IMR-90 (cell line): ENCODE data around the gene CITED2. TPM values are rescaled to one million over a fixed set of nuclear protein-coding genes. Genes with fewer than 3 reads are reported as not detected.

ENCODE experiments used
- ATAC-seq: fragments of 200-7000 bp; cut with Tn5 transposase; 2 replicates; pipeline ENCODE4 v1.9.1; 2020; ENCODE audit warnings: low read depth, mild to moderate bottlenecking, moderate library complexity
- BruUV-seq: library from RNA; stranded (reverse); fragments of 400-500 nt; replicated peaks from 2 replicates; lab custom pipeline; 2021; lab: Mats Ljungman, UMichigan
- CTCF ChIA-PET: fragments of 300-600 bp; formaldehyde crosslinking; extraction: SDS; loops from one replicate; lab custom pipeline; 2021; ENCODE audit warnings: antibody characterized with exemption; lab: Yijun Ruan, JAX
- POLR2A ChIA-PET: fragments of 300-600 bp; sonication (Branson Sonifier 250); formaldehyde crosslinking; loops from one replicate; lab custom pipeline; 2022; ENCODE audit warnings: antibody characterized with exemption; ENCODE audit not compliant: unreplicated experiment; lab: Charles Lee
- DNase-seq: peaks from one replicate; pipeline ENCODE4 v3.0.0; 2013
- H2AFZ ChIP-seq: replicated peaks from 2 replicates; pipeline ENCODE3; 2013; ENCODE audit warnings: low read length, mild to moderate bottlenecking; ENCODE audit not compliant: poor library complexity
- H2AK5ac ChIP-seq: 2 replicates; pipeline ENCODE4 v1.6.1; 2013; ENCODE audit warnings: low read depth, low read length, inconsistent platforms
- H2AK9ac ChIP-seq: replicated peaks from 2 replicates; pipeline ENCODE3; 2013; ENCODE audit warnings: mild to moderate bottlenecking, low read depth, low read length, moderate library complexity; ENCODE audit not compliant: poor library complexity
- H2BK120ac ChIP-seq: 2 replicates; pipeline ENCODE4 v1.6.1; 2013; ENCODE audit warnings: low read depth, low read length, inconsistent platforms
- H2BK15ac ChIP-seq: 3 replicates; pipeline ENCODE4 v1.6.1; 2013; ENCODE audit warnings: low read depth, low read length, inconsistent platforms
- H2BK20ac ChIP-seq: 2 replicates; pipeline ENCODE4 v1.6.1; 2013; ENCODE audit warnings: low read depth, mild to moderate bottlenecking, inconsistent platforms, low read length, moderate library complexity
- H2BK5ac ChIP-seq: 2 replicates; pipeline ENCODE4 v1.6.1; 2013; ENCODE audit warnings: mild to moderate bottlenecking, low read depth, low read length, inconsistent platforms; ENCODE audit not compliant: poor library complexity, severe bottlenecking
- H3K14ac ChIP-seq: replicated peaks from 2 replicates; pipeline ENCODE4 v1.6.1; 2013; ENCODE audit warnings: low read depth, low read length, inconsistent platforms
- H3K18ac ChIP-seq: 2 replicates; pipeline ENCODE4 v1.6.1; 2013; ENCODE audit warnings: low read depth, low read length, control low read depth
- H3K23ac ChIP-seq: 2 replicates; pipeline ENCODE4 v1.6.1; 2013; ENCODE audit warnings: low read depth, low read length, inconsistent platforms
- H3K27ac ChIP-seq: 2 replicates; pipeline ENCODE4 v1.5.1; 2013; ENCODE audit warnings: mild to moderate bottlenecking, control low read depth, low read length; ENCODE audit not compliant: insufficient read depth
- H3K27me3 ChIP-seq: 2 replicates; pipeline ENCODE4 v1.6.1; 2013; ENCODE audit warnings: low read length; ENCODE audit not compliant: control insufficient read depth, insufficient read depth
- H3K36me3 ChIP-seq: 2 replicates; pipeline ENCODE4 v1.6.1; 2013; ENCODE audit warnings: low read length, mixed read lengths; ENCODE audit not compliant: control insufficient read depth, insufficient read depth
- H3K4ac ChIP-seq: 2 replicates; pipeline ENCODE4 v1.6.1; 2013; ENCODE audit warnings: low read depth, low read length, inconsistent platforms
- H3K4me1 ChIP-seq: 2 replicates; pipeline ENCODE4 v1.6.1; 2013; ENCODE audit warnings: low read length, mixed read lengths; ENCODE audit not compliant: control insufficient read depth, insufficient read depth
- H3K4me2 ChIP-seq: 2 replicates; pipeline ENCODE4 v1.6.1; 2013; ENCODE audit warnings: low read depth, mild to moderate bottlenecking, control low read depth, low read length, moderate library complexity
- H3K4me3 ChIP-seq: 2 replicates; pipeline ENCODE4 v1.5.1; 2013; ENCODE audit warnings: low read depth, mild to moderate bottlenecking, control low read depth, low read length, moderate library complexity; ENCODE audit not compliant: insufficient read depth
- H3K56ac ChIP-seq: 2 replicates; pipeline ENCODE4 v1.6.1; 2013; ENCODE audit warnings: low read length, inconsistent platforms; ENCODE audit not compliant: insufficient read depth; ENCODE audit errors: extremely low read depth
- H3K79me1 ChIP-seq, 2 experiments: 2 replicates each; pipeline ENCODE4 v1.6.1; 2013; ENCODE audit warnings: low read length in 2 of 2, inconsistent platforms in 1 of 2, low read depth in 1 of 2
- H3K9ac ChIP-seq: 2 replicates; pipeline ENCODE4 v1.6.1; 2013; ENCODE audit warnings: low read depth, low read length, control low read depth
- H3K9me1 ChIP-seq: 2 replicates; pipeline ENCODE4 v1.6.1; 2013; ENCODE audit warnings: low read length, inconsistent platforms; ENCODE audit not compliant: insufficient read depth
- H3K9me3 ChIP-seq: 2 replicates; pipeline ENCODE4 v1.6.1; 2013; ENCODE audit warnings: low read length; ENCODE audit not compliant: control insufficient read depth, insufficient read depth
- H4K20me1 ChIP-seq: 2 replicates; pipeline ENCODE4 v1.6.1; 2013; ENCODE audit warnings: low read length, inconsistent platforms; ENCODE audit not compliant: insufficient read depth
- H4K5ac ChIP-seq: 2 replicates; pipeline ENCODE4 v1.6.1; 2013; ENCODE audit warnings: mild to moderate bottlenecking, low read depth, low read length, control low read depth
- H4K8ac ChIP-seq, 2 experiments: 2 replicates each; pipeline ENCODE4 v1.6.1; 2013; ENCODE audit warnings: low read depth in 2 of 2, low read length in 2 of 2, control low read depth in 1 of 2, inconsistent platforms in 1 of 2
- H4K91ac ChIP-seq: 2 replicates; pipeline ENCODE4 v1.6.1; 2013; ENCODE audit warnings: low read depth, low read length, inconsistent platforms; ENCODE audit not compliant: insufficient read depth
- BHLHE40 ChIP-seq: fragments of 150-350 bp; IDR thresholded peaks from 2 replicates; pipeline ENCODE4 v1.6.1; 2016; ENCODE audit warnings: mild to moderate bottlenecking, low read depth, low read length
- CHD1 ChIP-seq: IDR thresholded peaks from 2 replicates; pipeline ENCODE4 v1.6.1; 2012; ENCODE audit warnings: low read depth, low read length, improper control_type of control experiment
- FOS ChIP-seq: fragments of 150-350 bp; IDR thresholded peaks from 2 replicates; pipeline ENCODE4 v1.6.1; 2016; ENCODE audit warnings: low read depth, low read length
- MAFK ChIP-seq: IDR thresholded peaks from 2 replicates; pipeline ENCODE4 v1.6.1; 2012; ENCODE audit warnings: low read depth, low read length, improper control_type of control experiment
- MXI1 ChIP-seq: IDR thresholded peaks from 2 replicates; pipeline ENCODE4 v1.6.1; 2012; ENCODE audit warnings: low read depth, mild to moderate bottlenecking, low read length, moderate library complexity, borderline replicate concordance
- NFE2L2 ChIP-seq: fragments of 150-350 bp; IDR thresholded peaks from 2 replicates; pipeline ENCODE4 v1.6.1; 2016; ENCODE audit warnings: low read depth, mild to moderate bottlenecking, low read length
- POLR2A ChIP-seq: IDR thresholded peaks from 2 replicates; pipeline ENCODE4 v1.6.1; 2012; ENCODE audit warnings: mild to moderate bottlenecking, low read depth, low read length
- RAD21 ChIP-seq: IDR thresholded peaks from 2 replicates; pipeline ENCODE4 v1.6.1; 2012; ENCODE audit warnings: low read length, improper control_type of control experiment
- RCOR1 ChIP-seq: IDR thresholded peaks from 2 replicates; pipeline ENCODE4 v1.6.1; 2012; ENCODE audit warnings: mild to moderate bottlenecking, low read length, improper control_type of control experiment; ENCODE audit not compliant: insufficient replicate concordance
- RFX5 ChIP-seq: IDR thresholded peaks from 2 replicates; pipeline ENCODE4 v1.8.0; 2012; ENCODE audit warnings: low read depth, mild to moderate bottlenecking, low read length, moderate library complexity
- SMC3 ChIP-seq: fragments of 150-350 bp; IDR thresholded peaks from 2 replicates; pipeline ENCODE4 v1.6.1; 2016; ENCODE audit warnings: low read depth, mild to moderate bottlenecking, antibody characterized with exemption, low read length, moderate library complexity
- WGBS, 2 experiments: methylation state at CpG; one replicate each; pipeline versions ENCODE4 v1.1.5 to v1.1.7; 2013; ENCODE audit warnings: missing lambda C conversion rate in 2 of 2; ENCODE audit not compliant: insufficient read length in 1 of 2; ENCODE audit errors: extremely low coverage in 2 of 2; 5-methylcytosine and 5-hydroxymethylcytosine counted together
- dilution Hi-C: fragments of 300-500 bp; cut with HindIII; formaldehyde crosslinking; loops from one replicate; pipeline ENCODE4 v1.14.3; 2018; ENCODE audit warnings: low sequenced_read_pairs; ENCODE audit not compliant: unreplicated experiment
- in situ Hi-C: fragments of 300-500 bp; cut with MboI; formaldehyde crosslinking; loops from 3 replicates; pipeline ENCODE4 v1.14.3; 2019; ENCODE audit warnings: low sequenced_read_pairs, inconsistent platforms, mixed read lengths
- intact Hi-C: fragments of 100-400 bp; cut with micrococcal nuclease; formaldehyde crosslinking; loops from 2 replicates; pipeline ENCODE4 v1.10.0; 2022
- polyA plus RNA-seq, 3 experiments: library from polyadenylated mRNA; depleted of rRNA; stranded (reverse); fragments of >200 nt; gene quantifications; 2 replicates each; pipeline ENCODE4 v1.2.3, GENCODE V29; 2012; ENCODE audit warnings: low replicate concordance in 1 of 3
- total RNA-seq: library from RNA; depleted of rRNA; stranded (reverse); fragments of >200 nt; gene quantifications from 2 replicates; pipeline ENCODE4 v1.2.3, GENCODE V29; 2012
- TF ChIP-seq, protein P1 (sequence below): fragments of 150-350 bp; IDR thresholded peaks from 2 replicates; pipeline ENCODE4 v1.6.1; 2017; ENCODE audit warnings: mild to moderate bottlenecking, antibody characterized with exemption, low read length, low read depth
- TF ChIP-seq, protein P2 (sequence below): conservative IDR thresholded peaks from 2 replicates; pipeline ENCODE4 v1.5.1; 2012; ENCODE audit warnings: mild to moderate bottlenecking, low read depth, low read length, improper control_type of control experiment

CITED2 gene
- total and polyA plus RNA-seq, 2 of the 4 experiments (the other 2 are of a cell fraction) = 163 to 483 TPM

DNA sequence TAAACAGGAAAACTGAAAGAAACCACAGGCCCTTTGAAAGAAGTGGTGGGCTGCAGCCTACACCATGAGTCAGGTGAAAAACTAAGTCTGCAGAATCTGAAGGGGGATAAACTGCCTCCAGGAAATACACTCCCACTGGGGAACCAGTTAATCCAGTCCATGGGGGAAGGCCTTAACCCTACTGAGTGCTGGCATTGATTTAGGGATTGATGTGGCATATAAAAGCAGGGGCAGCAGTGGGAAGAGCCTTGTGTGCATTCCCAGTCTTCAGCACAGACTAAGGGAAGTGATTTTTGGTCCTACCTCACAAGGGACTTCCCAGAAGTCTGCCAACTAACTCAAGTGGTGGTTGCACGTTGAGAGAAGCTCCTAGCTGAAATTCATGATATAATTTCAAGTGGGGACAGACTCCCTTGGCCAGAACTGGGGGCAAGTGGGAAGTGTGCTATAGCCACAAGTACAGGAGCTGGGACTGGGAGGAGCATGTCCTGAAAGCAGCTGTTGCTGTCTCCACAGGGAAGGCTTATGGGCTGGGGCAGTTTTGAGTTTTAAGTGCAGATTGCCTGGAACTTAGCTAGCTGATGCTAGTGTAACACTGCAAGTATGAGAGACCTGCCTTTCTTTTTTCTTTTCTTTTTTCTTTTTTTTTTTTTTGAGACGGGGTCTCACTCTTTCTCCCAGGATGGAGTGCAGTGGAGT is 31.2 kb downstream of the CITED2 start:
- Histone ChIP-seq H3K9me1 (no peaks in the 10 kb centered on the region), H3K79me1 (no peaks in the 10 kb centered on the region), H3K4me2 (no peak overlapping the region), H3K9ac (no peak overlapping the region), H3K23ac (no peak overlapping the region), H4K5ac (no peak overlapping the region), H3K18ac (no peak overlapping the region), H3K4me1 (0 out of 2 replicates have a peak, but pooled peaks cover 2% of the 10 kb centered on the region), H3K56ac (no peak overlapping the region), H2BK120ac (no peak overlapping the region), H3K14ac (no peak overlapping the region), H3K27ac (no peak overlapping the region), H4K91ac (no peak overlapping the region), H3K36me3 (no peaks in the 10 kb centered on the region), H3K4me3 (no peak overlapping the region), H2AK9ac (no peak overlapping the region), H3K4ac (no peak overlapping the region), H2AFZ (no peak overlapping the region), H2BK20ac (no peak overlapping the region), H3K27me3 (no peaks in the 10 kb centered on the region), H2AK5ac (no peak overlapping the region), H2BK15ac (no peak overlapping the region), H3K9me3 (no peaks in the 10 kb centered on the region), H2BK5ac (no peak overlapping the region), H4K20me1 (no peaks in the 10 kb centered on the region), H4K8ac (0 out of 4 replicates have a peak overlapping the region, but pooled peaks of 1 of the 2 experiments have one; percentile 12)
- CTCF ChIA-PET = no interaction called here
- DNase-seq = no peak
- dilution Hi-C loops = no loop called here
- POLR2A ChIA-PET = no interaction called here
- in situ Hi-C loops = no loop called here
- no CpG with 5 or more reads among the region's 2 CpGs for WGBS, 2 experiments
- no peak for ATAC-seq
- intact Hi-C loops = no loop called here
- TF ChIP-seq RCOR1 = no peak
- no peak for TF ChIP-seq POLR2A
- TF ChIP-seq NFE2L2 = no peak
- no peak for TF ChIP-seq RFX5
- TF ChIP-seq RAD21 = no peak
- TF ChIP-seq, protein P1, sequence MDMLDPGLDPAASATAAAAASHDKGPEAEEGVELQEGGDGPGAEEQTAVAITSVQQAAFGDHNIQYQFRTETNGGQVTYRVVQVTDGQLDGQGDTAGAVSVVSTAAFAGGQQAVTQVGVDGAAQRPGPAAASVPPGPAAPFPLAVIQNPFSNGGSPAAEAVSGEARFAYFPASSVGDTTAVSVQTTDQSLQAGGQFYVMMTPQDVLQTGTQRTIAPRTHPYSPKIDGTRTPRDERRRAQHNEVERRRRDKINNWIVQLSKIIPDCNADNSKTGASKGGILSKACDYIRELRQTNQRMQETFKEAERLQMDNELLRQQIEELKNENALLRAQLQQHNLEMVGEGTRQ = no peak
- TF ChIP-seq MXI1 = no peak
- TF ChIP-seq SMC3 = no peak
- no peak for TF ChIP-seq CHD1
- TF ChIP-seq, protein P2, sequence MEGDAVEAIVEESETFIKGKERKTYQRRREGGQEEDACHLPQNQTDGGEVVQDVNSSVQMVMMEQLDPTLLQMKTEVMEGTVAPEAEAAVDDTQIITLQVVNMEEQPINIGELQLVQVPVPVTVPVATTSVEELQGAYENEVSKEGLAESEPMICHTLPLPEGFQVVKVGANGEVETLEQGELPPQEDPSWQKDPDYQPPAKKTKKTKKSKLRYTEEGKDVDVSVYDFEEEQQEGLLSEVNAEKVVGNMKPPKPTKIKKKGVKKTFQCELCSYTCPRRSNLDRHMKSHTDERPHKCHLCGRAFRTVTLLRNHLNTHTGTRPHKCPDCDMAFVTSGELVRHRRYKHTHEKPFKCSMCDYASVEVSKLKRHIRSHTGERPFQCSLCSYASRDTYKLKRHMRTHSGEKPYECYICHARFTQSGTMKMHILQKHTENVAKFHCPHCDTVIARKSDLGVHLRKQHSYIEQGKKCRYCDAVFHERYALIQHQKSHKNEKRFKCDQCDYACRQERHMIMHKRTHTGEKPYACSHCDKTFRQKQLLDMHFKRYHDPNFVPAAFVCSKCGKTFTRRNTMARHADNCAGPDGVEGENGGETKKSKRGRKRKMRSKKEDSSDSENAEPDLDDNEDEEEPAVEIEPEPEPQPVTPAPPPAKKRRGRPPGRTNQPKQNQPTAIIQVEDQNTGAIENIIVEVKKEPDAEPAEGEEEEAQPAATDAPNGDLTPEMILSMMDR = no peak
- no peak for TF ChIP-seq BHLHE40
- no peak for TF ChIP-seq MAFK
- TF ChIP-seq FOS = no peak
- BruUV-seq = no TSS peak
